ENCODE measurements around the gene MAPK8IP3. TPM values are rescaled to one million over a fixed set of nuclear protein-coding genes. Genes with fewer than 3 reads are reported as not detected.
A peak's percentile ranks its signal among the peaks of the same experiment; 100 is the strongest.

The MAPK8IP3 gene
- polyA plus RNA-seq, 10 donors = 26.7 to 62.9 (median 42.3) TPM

DNA sequence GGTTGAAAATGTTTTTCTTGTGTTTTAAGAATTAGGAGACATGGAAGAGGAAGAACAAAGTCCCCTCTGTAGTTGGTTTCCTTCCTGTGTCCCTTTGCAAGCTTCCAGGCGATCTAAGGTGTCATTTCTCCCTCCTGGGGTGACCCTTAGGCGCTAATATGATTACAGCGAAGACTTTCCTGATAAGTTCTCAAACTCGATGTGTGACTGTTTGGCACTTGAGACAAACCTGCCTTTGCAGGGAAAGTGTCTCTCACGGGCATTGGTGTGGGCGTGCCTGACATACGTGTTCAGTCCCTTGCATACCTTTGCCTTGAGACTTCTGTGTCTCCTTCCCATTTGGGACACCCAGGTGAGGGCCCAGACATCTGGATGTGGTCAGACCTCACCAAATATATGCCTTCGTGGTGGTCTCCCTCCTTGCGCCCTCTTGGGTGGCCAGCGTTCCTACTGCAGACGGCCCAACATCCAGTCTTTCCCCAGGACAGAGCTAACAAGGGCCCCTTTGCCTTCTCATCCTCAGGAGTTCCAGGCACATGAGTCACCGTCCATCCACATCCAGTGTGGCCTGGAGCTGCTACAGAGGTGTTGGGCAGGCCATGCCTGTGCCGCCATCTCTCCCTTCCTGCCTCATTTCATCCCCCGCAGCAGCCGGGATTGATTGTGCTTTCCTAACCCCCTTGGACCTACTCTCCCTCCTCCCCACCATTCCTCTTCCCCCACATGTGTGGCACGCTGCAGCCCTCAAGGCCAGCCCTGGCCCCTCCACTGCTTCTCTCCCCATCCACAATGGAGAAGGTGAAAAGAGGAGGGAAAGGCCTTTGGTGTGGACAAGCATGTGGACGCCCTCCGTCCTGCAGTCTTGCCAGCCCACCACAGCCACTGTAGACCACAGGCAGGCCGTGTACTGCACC lies 31.0 kb upstream of the MAPK8IP3 start:
- DNase-seq = peak in 1 of 3 donors; percentile 12

DNA sequence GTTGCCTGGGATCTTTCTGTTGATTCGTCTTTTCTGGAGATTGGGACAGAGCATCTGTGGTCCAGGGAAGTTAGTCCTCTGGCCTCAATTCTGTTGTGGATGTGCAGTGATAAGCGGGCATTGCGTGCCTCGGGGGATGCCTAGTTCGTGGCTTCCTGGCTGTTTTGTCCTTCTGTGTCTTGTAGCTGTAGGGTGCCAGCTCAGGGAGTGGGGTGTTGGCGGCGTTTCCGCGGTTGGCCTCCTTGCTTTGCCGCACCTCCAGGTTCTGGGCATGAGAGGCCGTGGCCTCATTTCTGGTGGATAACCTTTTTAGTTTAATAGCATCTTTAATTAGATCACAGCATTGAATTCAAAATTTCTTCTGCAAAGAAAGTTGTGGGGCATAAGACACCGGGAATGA lies 29.3 kb upstream of the MAPK8IP3 start:
- no peak for DNase-seq

DNA sequence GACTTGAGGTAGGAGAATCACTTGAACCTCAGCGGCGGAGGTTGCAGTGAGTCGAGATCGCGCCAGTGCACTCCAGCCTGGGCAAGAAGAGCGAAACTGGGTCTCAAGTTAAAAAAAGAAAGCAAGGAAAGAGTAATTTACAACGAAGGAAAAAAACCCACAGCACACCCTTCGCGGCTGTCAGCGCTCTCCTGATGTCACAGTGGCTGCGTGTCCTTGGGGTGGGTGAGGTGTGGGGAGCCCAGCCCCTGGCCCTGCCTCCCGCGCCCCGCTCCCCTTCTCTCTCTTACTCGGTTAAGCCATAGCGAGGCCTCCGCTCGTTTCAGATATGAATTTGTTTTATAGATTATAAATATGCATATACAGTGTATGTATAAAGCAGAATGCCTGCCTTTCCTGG lies 28.7 kb upstream of the MAPK8IP3 start:
- DNase-seq = no peak

DNA sequence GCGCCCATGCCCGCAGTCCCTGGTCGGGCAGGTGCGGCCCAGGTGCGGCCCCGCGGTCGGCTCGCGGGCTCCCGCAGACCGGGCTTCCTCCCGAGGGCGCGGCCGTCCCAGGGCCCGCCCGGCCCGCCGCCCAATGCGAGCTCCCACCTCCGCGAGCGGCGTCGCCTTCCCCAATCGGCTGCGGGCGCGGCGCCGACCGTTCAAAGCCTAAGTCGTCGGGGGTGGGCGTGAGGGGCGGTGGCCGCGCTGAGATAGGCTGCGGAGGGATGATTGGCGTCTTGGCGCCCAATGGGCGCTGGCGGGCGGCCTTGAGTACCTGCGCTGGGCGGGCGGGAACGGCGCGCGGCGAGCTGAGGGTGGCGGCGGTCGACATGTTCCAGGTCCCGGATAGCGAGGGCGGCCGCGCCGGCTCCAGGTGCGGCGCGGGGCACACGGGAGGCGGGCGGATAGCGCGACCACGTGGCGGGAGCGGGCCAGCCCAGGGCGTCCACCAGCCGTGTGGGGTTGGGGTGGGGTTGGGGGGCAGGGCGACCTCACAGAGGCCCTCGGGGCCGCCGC lies 28.0 kb upstream of the MAPK8IP3 start, which contains the start of gene JPT2:
JPT2 (plus strand) TSS at position 338 of the 558 bp plus-strand sequence; CDS start at position 372, 34 bp downstream.
- DNase-seq = peak; percentile 96 to 98 (median 98)

DNA sequence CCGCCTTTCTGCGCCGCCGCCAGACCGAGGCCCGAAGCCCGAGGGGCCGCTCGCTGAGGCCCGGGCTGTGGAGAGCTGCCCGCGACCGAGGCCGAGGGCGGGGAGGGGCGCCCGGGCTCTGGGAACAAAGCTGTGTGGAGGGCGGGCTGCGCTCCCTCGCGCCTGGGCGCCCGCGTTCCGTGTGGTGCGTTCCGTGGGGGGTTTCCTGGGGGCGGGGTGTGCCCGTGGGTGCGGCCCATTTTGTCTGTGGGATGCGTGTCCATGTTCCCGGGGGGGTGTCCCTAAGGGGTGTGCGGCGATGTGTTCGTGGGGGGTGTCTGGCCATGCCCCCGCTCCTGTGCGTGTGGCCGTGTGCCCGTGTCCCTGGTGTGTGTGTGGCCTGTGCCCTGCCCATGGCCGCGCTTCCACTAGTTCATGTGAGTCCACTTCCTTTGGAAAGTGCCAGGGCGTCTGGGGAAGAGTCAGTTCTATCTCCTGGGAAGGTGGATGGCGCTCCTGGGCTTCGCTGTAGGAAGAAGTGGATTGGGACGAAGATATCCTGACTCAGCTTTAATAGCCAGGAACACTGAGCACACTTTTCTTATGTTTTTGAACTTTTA lies 27.4 kb upstream of the MAPK8IP3 start:
- DNase-seq = peak in 1 of 3 donors; percentile 16

DNA sequence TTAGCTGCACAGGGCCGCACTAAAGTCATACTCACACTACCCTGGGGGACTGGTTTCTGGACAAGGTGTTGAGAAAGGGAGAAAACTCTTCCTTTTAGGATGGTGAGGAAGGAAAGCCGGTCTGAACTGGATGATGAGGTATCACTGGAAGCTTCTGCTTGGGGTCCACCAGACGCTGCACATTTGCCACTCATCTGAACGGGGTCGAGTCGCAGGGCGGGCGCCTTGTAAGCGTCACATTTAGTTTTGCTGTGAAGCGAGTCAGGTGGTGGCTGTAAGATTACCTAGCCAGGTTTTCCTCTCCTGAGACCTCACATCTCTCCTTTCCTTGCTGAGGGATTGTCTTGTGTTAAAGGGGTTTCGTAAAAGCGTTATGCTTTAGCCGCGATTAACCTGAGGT lies 25.6 kb upstream of the MAPK8IP3 start:
- DNase-seq = no peak

DNA sequence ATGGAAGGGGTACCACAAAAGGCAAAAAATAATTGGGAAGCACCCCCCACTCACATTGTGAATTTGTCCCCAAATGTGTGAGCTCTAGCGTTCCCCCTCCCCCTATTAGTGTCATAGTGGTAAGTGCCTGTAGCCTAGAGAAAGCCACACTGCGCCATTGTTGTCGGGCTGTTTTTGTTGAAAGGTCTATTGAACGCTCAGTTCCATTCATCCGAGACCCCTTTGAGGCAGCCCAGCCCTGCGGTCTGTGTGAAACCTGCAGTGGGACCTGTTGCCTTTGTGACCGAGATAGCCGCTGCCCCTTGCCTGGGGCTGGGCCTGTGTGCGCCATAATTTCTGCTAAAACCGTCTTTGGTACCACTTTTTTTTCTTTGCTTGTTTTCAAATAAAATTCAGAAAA lies 25.0 kb upstream of the MAPK8IP3 start:
- no peak for DNase-seq

DNA sequence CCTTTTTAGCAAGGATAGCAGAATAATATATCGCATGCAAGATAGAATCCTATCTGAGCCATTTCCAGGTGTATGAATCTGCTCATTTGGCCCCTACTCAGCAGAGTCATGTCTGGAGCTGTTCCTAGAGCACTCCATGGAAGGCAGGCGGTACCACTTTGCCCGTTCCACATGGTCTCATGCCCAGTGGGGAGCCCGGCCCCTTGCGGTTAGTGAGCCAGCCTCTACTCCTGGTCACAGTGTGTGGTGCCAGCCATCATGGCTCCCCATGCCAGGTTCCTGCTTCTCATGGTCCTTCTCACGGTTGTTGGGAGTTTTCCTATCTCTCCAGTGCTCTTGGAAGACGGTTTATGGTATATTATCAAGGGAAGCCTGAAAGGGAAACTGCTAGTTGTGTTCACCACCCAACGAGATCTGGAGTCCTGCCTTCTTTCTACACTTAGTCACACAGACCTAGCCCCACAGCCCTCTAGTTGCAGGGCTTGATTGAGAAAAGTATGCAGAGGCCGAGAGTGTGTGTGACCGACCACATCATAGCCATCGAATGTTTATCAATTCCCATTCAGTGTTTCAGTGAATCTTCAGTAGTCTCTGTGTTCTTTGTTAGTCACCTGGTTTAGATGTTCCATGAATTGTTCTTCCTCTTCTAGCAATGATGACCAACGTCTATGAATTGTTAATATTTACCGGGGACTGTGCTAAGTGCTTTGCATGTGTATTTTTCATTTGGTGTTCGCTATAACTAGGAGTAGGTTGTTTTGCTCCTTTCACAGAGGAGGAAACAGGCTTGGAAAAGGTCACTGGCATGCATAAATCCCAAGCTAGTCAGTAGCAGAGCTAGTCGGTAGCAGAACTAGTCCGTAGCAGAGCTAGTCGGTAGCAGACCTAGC lies 18.3 kb upstream of the MAPK8IP3 start:
- no peak for DNase-seq

DNA sequence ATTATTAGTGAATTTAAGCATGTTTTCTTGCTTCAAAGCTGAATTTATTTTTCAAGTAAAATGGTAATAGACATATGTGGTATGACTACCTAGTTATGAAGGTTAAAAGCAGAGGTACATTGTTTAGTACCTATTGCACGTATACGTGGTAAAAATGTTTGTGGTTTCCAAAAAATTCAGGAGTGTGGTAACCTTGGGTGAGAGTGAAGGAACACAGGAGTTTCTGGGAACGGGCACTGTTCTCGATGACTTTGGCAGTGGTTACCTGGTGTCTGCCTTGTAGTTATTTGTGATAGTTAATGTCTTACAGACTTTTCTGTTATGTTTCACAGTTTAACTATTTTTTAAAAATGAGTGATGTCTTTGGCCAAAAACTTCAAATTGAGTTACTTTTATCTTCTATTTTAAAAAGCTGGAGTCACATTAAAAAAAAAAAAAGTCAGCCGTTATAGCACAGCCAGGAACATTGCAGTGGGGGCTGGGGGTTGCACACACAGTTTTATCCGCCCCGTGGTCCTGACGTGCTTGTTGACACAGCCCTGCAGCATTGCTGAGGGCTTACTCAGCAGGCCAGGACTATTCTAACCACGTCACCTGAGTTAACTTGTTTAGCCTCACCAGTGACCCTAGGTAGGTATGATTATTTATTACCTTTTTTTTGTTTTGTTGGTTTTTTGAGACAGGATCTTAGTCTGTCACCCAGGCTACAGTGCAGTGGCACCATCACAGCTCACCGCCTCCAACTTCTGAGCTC lies 17.0 kb upstream of the MAPK8IP3 start:
- no peak for DNase-seq

DNA sequence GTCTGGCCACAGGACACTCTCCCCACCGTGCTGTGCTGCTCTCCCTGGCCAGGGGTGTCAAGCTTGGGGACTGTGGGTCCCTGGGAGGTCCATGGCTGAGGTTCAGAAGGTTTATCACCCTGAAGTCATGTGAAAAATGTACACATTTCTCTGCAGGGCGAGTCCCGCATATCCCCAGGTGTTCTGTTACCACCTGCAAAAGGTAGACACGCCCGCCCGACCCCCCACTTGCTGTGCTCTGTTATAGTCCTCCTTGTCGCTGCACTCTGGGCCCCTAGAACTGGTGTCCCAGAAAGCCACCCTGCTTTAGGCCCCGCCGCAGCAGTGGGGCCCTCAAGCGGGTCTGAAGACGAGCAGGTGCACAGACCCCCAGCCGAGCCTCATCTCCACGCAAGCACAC lies 16.1 kb upstream of the MAPK8IP3 start:
- DNase-seq = no peak

DNA sequence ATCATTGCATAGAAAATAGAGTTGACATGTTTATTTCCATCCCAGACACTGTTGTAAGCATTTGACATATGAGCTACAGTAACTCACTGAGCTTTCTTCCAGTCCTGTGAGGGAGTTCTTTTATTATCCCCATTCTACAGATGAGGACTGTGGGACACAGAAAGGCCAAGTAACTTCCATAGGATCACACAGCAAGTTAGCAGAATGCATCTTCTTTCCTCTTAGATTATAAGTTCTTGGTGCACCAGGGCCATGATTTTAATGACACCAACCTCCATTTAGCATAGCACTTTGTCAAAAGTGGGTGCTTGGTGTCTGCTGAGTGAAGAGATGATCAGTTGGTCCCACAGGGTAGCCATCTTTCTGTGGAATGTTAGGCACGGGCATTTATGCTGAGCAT lies 15.2 kb upstream of the MAPK8IP3 start:
- DNase-seq = no peak

DNA sequence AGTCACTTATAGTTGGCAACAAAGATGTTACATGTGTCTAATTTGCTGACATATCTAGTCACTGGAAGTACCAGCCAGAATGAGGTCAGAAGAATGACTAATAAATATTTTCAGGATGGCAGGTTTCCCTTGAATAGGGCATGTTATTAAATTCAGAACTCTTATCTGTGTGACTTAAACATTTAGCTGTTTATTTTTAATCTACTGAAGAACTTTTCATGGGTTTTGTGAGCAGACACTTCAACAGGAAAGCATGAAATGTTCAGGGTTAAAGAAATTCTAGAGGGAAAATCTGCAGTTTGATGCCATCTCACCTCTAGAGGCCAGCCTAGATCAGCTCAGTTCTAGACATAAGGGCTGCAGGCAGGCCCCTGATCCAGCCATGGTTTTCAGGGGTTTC lies 14.7 kb upstream of the MAPK8IP3 start:
- no peak for DNase-seq

DNA sequence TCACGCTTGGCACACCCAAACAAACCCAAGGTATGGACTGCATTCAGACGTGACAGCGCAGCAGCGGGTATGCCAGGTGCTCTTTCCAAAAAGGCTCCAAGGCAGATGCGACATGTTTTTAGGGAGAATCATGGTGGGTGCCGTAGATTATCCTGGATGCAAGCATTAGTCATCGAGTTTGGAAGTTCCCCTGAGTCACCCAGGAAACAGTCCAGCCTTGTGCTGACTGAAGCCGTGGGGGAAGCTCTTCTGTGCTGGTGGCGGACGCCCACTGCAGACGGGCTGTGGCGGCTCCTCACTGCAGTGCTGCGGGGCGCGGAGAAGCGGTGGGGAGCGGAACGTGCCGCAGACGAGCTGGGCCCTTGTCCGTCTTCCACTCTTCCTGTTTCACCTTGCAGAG lies 14.0 kb upstream of the MAPK8IP3 start:
- no peak for DNase-seq

DNA sequence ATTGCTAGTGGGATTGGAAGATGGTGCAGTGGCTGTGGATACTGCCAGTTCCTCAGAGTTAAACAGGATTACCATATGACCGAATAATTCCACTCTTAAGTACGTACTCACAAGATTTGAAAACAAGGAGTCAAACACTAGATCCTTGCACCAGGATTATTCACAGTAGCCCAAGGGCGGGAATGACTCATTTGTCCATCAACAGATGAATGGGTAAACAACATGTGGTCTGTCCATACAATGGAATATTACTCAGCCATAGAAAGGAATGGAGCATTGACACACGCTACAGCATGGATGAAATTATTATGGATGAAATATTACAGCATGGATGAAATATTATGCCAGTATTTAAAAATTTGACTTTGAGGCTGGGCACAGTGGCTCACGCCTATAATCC lies 9.1 kb upstream of the MAPK8IP3 start:
- DNase-seq = no peak

DNA sequence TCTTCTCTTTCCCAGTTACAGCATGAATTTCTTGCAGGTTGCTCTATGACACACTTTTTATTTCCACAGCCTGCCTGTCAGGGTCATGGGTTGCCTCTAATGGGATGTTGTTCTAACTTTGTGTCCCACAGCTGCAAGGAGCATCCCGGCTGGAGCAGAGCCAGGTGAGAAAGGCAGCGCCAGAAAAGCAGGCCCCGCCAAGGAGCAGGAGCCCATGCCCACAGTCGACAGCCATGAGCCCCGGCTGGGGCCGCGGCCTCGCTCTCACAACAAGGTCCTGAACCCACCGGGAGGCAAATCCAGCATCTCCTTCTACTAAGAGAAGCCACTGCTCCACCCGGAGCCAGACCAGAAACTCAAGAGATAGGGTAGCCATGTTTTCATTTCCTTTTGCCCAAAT lies 7.3 kb upstream of the MAPK8IP3 start:
- no peak for DNase-seq

DNA sequence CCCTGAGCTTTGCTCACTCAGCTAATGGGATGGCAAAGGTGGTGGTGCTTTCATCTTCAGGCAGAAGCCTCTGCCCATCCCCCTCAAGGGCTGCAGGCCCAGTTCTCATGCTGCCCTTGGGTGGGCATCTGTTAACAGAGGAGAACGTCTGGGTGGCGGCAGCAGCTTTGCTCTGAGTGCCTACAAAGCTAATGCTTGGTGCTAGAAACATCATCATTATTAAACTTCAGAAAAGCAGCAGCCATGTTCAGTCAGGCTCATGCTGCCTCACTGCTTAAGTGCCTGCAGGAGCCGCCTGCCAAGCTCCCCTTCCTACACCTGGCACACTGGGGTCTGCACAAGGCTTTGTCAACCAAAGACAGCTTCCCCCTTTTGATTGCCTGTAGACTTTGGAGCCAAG lies 5.7 kb upstream of the MAPK8IP3 start:
- no peak for DNase-seq

DNA sequence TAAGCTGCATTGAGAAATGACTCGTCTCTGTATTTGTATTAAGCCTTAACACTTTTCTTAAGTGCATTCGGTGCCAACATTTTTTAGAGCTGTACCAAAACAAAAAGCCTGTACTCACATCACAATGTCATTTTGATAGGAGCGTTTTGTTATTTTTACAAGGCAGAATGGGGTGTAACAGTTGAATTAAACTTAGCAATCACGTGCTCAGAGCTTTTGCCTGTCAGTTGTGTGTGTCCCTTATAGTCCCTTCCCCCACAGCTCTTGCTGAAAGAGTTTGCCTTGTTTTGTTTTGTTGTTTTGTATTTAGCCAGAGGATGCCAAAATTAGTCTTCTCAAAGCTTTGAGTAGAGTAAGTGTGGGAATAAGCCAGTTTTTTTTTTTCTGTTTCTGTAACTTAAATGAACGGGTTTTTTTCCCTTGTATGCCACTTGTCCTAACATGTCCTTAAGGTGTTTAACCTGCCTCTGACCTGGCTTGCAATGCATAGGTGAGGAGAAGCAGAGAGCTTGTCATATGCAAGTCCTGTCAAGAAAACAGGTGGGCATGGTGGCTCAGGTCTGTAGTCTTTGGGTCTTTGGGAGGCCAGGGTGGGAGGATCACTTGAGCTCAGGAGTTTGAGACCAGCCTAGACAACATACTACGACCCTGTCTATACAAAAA lies 4.6 kb upstream of the MAPK8IP3 start:
- DNase-seq = no peak

DNA sequence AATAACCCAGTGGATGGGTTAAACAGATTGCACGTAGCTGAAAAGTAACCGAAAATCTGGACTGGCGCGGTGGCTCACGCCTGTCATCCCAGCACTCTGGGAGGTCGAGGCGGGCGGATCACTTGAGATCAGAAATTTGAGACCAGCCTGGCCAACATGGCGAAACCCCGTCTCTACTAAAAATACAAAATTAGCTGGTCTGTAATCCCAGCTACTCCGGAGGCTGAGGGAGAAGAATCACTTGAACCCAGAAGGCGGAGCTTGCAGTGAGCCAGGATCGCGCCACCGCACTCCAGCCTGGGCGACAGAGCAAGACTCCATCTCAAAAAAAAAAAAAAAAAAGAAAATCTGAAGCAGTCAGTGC lies 689 bp upstream of the MAPK8IP3 start:
- DNase-seq = peak in 2 of 3 donors; percentile 6 to 38

DNA sequence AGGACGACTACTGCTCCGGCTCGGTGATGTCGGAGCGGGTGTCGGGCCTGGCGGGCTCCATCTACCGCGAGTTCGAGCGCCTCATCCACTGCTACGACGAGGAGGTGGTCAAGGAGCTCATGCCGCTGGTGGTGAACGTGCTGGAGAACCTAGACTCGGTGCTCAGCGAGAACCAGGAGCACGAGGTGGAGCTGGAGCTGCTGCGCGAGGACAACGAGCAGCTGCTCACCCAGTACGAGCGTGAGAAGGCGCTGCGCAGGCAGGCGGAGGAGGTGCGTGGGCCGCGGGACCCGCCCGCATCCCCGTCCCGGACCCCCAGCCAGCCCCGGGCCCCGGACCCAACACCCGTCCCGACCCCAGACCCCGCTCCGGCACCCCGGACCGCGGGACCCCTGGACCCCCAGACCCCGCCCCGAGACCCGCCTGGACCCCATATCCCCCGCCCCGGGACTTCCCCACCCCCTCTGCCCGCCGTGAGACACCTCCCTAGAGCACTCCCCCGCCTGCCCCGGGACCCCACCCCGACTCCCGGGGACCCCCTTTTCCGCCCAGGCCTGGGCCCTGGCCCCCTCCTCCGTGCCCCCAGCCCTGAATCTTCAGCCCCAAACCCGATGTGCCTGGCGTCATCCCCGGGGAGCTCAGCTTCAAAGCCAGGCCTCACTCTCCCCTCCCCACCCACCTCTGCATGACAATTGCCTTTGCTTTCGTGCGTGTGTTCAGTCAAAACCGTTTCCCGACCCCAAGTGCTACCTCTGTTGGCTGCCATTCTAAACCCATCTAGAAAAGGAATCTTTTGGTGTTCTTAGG lies 594 bp downstream of the MAPK8IP3 start:
- peak in 2 of 3 donors; percentile 17 to 39 for DNase-seq
